GM19239 (cell line): ENCODE measurements around the gene CDCP1.
"Not testable (repeated sequence)": the region's sequence is repeated elsewhere in the genome, so short reads cannot be mapped to it uniquely, and the experiment has no call there.

Source experiments
- DNase-seq: peaks from one replicate; pipeline ENCODE4 v3.0.0; 2011; ENCODE audit warnings: low spot score; ENCODE audit not compliant: insufficient read length
- FAIRE-seq: peaks from 2 replicates; lab custom pipeline; 2011; peaks lifted over from hg19 to GRCh38; lab: Jason Lieb, UNC

The CDCP1 gene

GRCh38 chr3:45065373-45065720 is 80.8 kb downstream of the CDCP1 start:
- no peak for DNase-seq
- FAIRE-seq: no peak

- DNase-seq (no peak), FAIRE-seq (no peak)
These were observed 81.4 kb downstream of the CDCP1 start for GRCh38 chr3:45064512-45065372.

GRCh38 chr3:45062697-45063070 is 83.5 kb downstream of the CDCP1 start:
- FAIRE-seq: no peak
- DNase-seq: no peak

GRCh38 chr3:45060165-45060892 is 85.8 kb downstream of the CDCP1 start:
- DNase-seq (no peak), FAIRE-seq (no peak)

GRCh38 chr3:45059132-45059531 is 87.0 kb downstream of the CDCP1 start:
- no peak for FAIRE-seq
- no peak for DNase-seq

GRCh38 chr3:45057557-45057956 is 88.6 kb downstream of the CDCP1 start:
- FAIRE-seq: no peak
- no peak for DNase-seq

- no peak for DNase-seq
- no peak for FAIRE-seq
These were observed 89.4 kb downstream of the CDCP1 start for GRCh38 chr3:45056608-45057301.

- DNase-seq: no peak
These were observed 90.6 kb downstream of the CDCP1 start for GRCh38 chr3:45055411-45056143.

GRCh38 chr3:45055032-45055410 is 91.2 kb downstream of the CDCP1 start:
- FAIRE-seq (no peak), DNase-seq (no peak)

More at GRCh38 chr3:45055411-45056143, 90.6 kb downstream of the CDCP1 start:
- peak; percentile 70 for FAIRE-seq

- no peak for DNase-seq
- FAIRE-seq: no peak
These were observed 91.9 kb downstream of the CDCP1 start for GRCh38 chr3:45054196-45054857.

GRCh38 chr3:45053805-45054195 is 92.4 kb downstream of the CDCP1 start:
- not testable (repeated sequence) for FAIRE-seq, DNase-seq

GRCh38 chr3:45051685-45052084 is 94.5 kb downstream of the CDCP1 start:
- FAIRE-seq: no peak
- no peak for DNase-seq

- FAIRE-seq (no peak), DNase-seq (no peak)
These were observed 96.4 kb downstream of the CDCP1 start for GRCh38 chr3:45049807-45050206.

GRCh38 chr3:45048244-45048643 is 97.9 kb downstream of the CDCP1 start:
- FAIRE-seq: no peak

GRCh38 chr3:45043728-45044299 is 102.4 kb downstream of the CDCP1 start:
- DNase-seq: no peak
- FAIRE-seq: no peak

More at GRCh38 chr3:45048244-45048643, 97.9 kb downstream of the CDCP1 start:
- DNase-seq: no peak

- peak; percentile 23 for FAIRE-seq
- DNase-seq: no peak
These were observed 104.0 kb downstream of the CDCP1 start for GRCh38 chr3:45042162-45042561.

GRCh38 chr3:45041666-45042065 is 104.5 kb downstream of the CDCP1 start:
- FAIRE-seq (peak; percentile 82), DNase-seq (peak; percentile 25)

GRCh38 chr3:45037720-45038455 is 108.3 kb downstream of the CDCP1 start:
- DNase-seq (peak; percentile 88), FAIRE-seq (peak; percentile 95)
